MG63 (cell line): ENCODE results near the gene DNAH9. TPM values are rescaled to one million over a fixed set of nuclear protein-coding genes. Genes with fewer than 3 reads are reported as not detected.

Source experiments
- DNase-seq: peaks from one replicate; pipeline ENCODE4 v3.0.0-alpha.2; 2020
- H3K27me3 ChIP-seq: fragments of 250-450 bp; sonication (Bioruptor Pico); 2 replicates; pipeline ENCODE4 v1.5.1; 2020; ENCODE audit warnings: mild to moderate bottlenecking, moderate library complexity
- H3K36me3 ChIP-seq: fragments of 250-450 bp; sonication (Bioruptor Pico); 2 replicates; pipeline ENCODE4 v1.5.1; 2020; ENCODE audit warnings: mild to moderate bottlenecking, moderate library complexity
- H3K4me3 ChIP-seq: fragments of 250-450 bp; sonication (Bioruptor Pico); 2 replicates; pipeline ENCODE4 v1.5.1; 2020; ENCODE audit warnings: mild to moderate bottlenecking, moderate library complexity
- H3K9me3 ChIP-seq: fragments of 250-450 bp; sonication (Bioruptor Pico); 2 replicates; pipeline ENCODE4 v1.5.1; 2020; ENCODE audit warnings: mild to moderate bottlenecking, moderate library complexity
- total RNA-seq: library from RNA; depleted of rRNA; stranded (reverse); fragments of >200 nt; shearing (Covaris generic); gene quantifications from 2 replicates; pipeline ENCODE4 v1.2.3, GENCODE V29; 2014; ENCODE audit warnings: low replicate concordance

The DNAH9 gene
- total RNA-seq, 1 experiment from 2014 or later = not detected

- Histone ChIP-seq H3K9me3 (no peaks in the 10 kb centered on the region), H3K36me3 (peaks cover 13% of the 10 kb centered on the region; the same call in 1 of the 2 replicates), H3K27me3 (no peaks in the 10 kb centered on the region), H3K4me3 (no peak overlapping the region)
- no peak for DNase-seq
Measured at GRCh38 chr17:11986179-11986941, 388.1 kb downstream of the DNAH9 start.

DNA sequence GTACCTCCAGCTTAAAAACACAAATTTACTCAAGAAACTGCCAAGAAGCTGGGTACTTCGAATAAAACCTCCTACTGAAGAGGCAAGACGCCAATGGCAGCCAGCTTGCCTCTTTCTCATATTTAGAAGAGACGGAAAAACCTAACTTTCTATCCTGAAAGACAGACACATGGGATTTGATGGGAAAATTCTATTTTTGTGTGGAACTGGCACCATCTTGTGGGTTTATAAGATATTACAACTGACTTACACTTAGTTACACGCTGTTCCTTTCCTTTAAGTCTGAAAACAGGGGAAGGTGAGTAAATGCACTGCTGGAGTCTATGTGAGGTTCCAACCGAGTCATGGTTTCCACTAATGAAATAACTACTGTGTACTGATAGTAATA lies 388.7 kb downstream of the DNAH9 start:
- DNase-seq = no peak
- Histone ChIP-seq H3K36me3 (peaks cover 14% of the 10 kb centered on the region; the same call in 1 of the 2 replicates), H3K4me3 (no peak overlapping the region), H3K9me3 (no peaks in the 10 kb centered on the region), H3K27me3 (no peaks in the 10 kb centered on the region)

- Histone ChIP-seq H3K36me3 (peaks cover 4% of the 10 kb centered on the region), H3K27me3 (no peaks in the 10 kb centered on the region), H3K9me3 (no peaks in the 10 kb centered on the region), H3K4me3 (no peak overlapping the region)
- DNase-seq = no peak
Measured at GRCh38 chr17:11990363-11990983, 392.2 kb downstream of the DNAH9 start.

- Histone ChIP-seq H3K36me3 (peaks cover 4% of the 10 kb centered on the region), H3K4me3 (no peak overlapping the region), H3K27me3 (no peaks in the 10 kb centered on the region), H3K9me3 (no peaks in the 10 kb centered on the region)
- DNase-seq = no peak
Measured at GRCh38 chr17:11991461-11991860, 393.2 kb downstream of the DNAH9 start.

- H3K9me3 ChIP-seq = no peaks in the 10 kb centered on the region
- DNase-seq = peak; percentile 53
- peak overlapping the region; percentile 94 for H3K4me3 ChIP-seq
- peaks cover 4% of the 10 kb centered on the region for H3K36me3 ChIP-seq
- H3K27me3 ChIP-seq = no peaks in the 10 kb centered on the region
Measured at GRCh38 chr17:11996722-11997146, 398.5 kb downstream of the DNAH9 start.

- peak; percentile 98 for DNase-seq
- H3K36me3 ChIP-seq = no peaks in the 10 kb centered on the region; the same call in 1 of the 2 replicates
- H3K4me3 ChIP-seq = peak within 1 kb of the TSS; percentile 94
Measured at GRCh38 chr17:11997147-11997971, 399.1 kb downstream of the DNAH9 start, which contains the start of gene ZNF18. TSS of gene ZNF18 (minus strand) at chr17:11997475. CDS start at chr17:11992829, 4,646 bp downstream.

DNA sequence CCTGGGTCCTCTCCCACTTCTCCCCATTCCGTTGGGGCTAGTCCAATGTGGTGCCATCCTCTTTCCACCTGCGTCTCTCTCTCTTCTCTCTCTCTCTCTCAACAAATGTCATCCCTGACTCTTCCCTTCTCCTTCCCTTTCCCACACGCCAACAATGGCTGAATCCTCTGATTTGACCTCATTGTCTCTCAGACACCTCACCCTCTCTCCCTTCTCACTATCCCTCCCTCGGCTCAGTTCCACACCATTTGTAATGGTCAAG lies 399.6 kb downstream of the DNAH9 start:
- H3K27me3 ChIP-seq = no peaks in the 10 kb centered on the region
- DNase-seq = no peak
- H3K9me3 ChIP-seq = no peaks in the 10 kb centered on the region
- H3K36me3 ChIP-seq = no peaks in the 10 kb centered on the region
- H3K4me3 ChIP-seq = peak overlapping the region; percentile 94

More at GRCh38 chr17:11997147-11997971, 399.1 kb downstream of the DNAH9 start, which contains the start of gene ZNF18:
- Histone ChIP-seq H3K27me3 (no peaks in the 10 kb centered on the region), H3K9me3 (no peaks in the 10 kb centered on the region)

DNA sequence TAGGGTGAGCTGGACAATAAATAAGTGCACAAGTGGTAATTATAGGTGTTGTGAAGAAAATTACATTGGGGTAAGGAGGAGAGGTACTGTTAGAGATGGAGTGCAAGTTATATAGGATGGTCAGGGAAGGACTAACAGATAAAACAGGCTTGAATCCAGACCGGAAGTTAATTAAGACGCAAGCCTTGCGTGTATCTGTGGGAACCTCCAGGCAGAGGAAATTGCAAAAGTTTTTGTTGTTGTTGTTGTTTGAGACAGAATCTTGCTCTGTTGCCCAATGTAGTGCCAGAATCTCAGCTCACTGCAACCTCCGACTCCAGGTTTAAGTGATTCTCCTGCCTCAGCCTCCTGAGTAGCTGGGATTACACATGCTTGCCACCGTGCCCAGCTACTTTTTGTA lies 401.4 kb downstream of the DNAH9 start:
- no peak for DNase-seq

DNA sequence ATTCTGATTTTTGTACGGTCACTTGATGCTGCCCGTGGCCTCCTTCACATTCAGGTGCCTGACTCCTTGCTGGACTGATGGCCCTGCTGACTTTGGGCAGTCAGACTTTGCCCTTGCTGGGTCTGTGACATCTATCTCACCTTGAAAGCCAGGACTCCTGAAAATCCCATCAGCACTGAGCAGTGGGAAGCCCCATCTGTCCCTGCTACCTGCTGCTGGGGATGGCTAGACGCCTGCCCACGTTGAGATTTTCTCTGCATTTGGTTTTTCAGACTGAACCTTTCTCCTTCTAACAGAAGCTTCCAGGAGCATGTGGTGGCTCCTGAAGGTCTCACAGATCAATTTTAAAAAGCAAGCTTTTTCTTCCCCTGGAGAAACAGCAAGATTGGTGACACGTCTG lies 409.2 kb downstream of the DNAH9 start:
- Histone ChIP-seq H3K27me3 (no peaks in the 10 kb centered on the region), H3K36me3 (no peaks in the 10 kb centered on the region), H3K4me3 (no peak overlapping the region), H3K9me3 (no peaks in the 10 kb centered on the region)
- DNase-seq = no peak

More for the DNA sequence above, 401.4 kb downstream of the DNAH9 start:
- Histone ChIP-seq H3K36me3 (no peaks in the 10 kb centered on the region), H3K9me3 (no peaks in the 10 kb centered on the region), H3K27me3 (no peaks in the 10 kb centered on the region), H3K4me3 (no peak overlapping the region)
